HG02885 (cell line): ENCODE measurements around the gene ANKS1A.

Source experiments
- ATAC-seq: cut with Tn5 transposase; IDR thresholded peaks from one replicate; pipeline ENCODE4 v1.9.1; 2021; ENCODE audit warnings: mild to moderate bottlenecking; ENCODE audit not compliant: unreplicated experiment, poor library complexity

Gene ANKS1A

DNA sequence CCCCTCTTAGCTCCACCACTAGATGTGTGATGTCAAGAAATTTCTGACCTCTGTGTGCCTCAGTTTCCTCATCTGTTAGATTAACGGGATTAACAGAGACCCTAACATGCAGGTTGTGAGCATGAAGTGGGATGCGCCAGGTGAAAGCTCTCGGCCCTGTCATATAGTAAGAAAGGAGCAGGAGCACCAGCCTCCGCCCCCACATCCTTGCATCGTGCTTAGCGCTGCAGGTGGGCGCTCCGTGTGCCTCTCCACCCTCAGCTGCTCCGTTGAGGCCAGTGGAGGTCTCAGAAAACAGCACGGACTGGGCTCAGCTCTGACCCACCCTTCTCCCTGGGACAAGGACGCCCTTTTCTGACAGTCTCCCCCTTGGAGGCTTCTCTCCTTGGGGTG is 188.7 kb downstream of the ANKS1A start:
- no peak for ATAC-seq

DNA sequence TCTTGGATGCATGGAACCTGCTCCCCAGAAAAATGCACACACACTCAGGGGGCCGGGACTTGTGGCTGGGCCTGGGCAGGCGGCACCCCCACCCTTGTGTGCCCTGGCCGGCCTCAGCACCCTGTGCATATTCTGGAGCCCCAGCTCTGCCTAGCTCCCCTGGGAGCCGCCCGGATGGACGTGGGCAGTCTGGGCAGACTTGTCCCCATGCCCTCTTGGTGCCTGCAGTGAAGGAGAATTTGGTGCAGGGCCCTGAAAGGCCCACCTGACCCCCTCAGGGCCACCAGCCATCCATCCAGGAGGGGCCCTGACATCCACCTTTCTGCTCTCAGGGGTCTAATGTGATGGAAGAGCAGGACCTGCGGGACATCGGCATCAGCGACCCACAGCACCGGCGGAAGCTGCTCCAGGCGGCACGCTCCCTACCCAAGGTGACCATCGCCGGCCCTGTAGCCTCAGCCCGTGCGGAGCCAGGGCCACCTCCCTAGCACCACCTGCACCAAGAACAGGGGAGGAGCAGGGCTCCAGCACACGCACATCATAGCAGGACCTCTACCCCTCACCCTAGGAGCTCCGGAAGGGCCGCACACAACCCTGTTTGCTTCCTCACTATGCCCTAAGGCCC is 189.3 kb downstream of the ANKS1A start:
- no peak for ATAC-seq

DNA sequence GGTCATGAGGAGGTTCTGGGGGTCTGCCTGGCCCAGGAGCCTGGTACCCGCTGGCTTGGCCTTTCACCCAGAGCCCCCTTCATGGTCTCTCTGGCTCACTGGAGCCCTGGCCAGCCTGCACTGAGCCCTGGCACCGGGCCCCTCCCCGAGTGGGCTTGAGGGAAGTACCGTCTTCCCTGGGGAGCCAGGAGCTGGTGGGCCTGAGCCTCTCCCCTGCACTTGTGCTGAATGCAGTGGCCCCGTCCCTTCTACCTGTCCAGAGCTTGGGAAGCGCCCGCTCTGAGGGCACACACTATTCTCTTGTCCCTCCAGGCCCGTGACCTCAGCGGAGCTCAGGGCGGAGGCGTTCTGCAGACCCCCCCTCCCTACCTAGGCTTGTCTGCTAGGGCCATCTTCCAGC is 189.8 kb downstream of the ANKS1A start:
- no peak for ATAC-seq

DNA sequence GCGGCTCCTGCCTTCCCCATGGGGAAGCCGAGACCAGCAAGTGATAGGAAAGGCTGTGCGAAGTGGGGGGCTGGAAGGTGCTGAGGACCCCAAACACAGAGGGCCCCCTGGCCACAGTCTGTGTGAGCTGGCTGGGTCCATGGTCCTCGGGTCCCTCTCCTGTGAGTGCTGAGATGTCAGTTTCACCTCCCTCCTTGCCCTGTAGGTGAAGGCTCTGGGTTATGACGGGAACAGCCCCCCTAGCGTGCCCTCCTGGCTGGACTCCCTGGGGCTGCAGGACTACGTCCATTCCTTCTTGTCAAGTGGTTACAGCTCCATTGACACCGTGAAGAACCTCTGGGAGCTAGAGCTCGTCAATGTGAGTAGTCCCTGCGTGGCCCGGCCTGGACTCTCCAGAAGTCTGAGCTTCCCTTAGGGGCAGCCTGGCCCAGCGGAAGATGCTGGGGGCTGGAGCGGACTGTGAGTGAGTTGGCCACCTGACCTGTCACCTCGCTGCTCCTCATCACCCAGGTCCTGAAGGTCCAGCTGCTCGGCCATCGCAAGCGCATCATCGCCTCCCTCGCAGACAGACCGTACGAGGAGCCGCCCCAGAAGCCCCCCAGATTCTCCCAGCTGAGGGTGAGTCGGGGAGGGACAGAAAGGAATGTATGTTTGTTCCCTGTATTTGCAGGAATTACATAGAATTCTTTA is 190.4 kb downstream of the ANKS1A start:
- no peak for ATAC-seq

DNA sequence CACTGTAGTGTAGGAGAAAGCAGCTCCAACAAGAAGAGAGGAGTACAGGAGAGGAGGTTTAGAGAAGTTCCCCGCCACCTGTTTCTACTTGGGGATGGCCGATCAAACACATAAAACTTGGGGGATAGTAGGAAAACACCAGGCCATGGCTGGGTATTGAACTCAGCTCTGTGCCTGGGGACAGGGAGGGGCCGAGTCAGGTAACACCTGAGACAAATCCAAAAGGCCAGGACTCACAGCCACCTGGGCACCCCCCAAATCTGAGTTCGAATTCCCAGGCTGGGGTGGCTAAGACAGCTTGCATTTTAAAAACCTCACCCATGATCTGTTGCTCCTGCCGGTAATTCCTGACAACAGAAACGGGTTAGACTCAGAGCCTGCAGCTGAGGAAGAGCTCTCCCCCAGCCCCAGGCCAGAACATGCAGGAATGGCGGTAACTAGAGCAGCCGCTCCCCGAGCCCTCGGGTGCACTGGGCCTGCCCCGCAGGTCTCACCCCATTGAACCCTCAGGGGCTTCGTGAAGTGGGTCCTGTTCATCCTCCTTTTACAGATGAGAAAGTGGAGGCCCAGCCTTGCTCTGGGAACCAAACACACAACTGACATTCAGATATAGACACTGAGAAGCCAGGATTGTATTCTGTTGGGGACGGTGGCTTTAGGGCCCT is 191.1 kb downstream of the ANKS1A start:
- ATAC-seq = no peak

DNA sequence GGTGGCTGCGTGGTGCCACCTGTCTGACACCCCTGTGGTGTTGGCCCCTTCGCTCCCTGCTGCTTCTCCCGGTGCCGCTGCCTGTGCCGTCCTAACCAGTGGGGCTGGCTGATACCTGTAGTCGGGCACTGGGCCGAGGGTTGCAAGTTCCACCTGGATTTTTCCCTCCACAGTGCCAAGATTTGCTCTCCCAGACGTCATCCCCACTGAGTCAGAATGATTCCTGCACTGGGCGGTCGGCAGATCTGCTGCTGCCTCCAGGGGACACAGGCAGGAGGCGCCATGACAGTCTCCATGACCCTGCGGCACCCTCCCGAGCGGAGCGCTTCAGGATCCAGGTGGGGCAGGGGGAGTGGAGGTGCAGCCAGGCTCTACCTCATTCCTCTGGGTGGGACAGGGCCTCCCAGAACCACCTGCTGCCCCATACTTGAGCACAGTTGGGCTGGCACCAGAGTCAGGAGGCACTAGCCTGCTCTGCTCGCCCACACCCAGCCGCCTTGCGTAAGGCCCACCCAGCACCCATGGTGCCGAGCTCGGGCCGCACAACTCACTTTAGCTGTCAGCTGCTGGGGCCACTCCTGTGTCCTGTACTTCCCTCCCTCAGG is 191.9 kb downstream of the ANKS1A start:
- ATAC-seq = no peak

DNA sequence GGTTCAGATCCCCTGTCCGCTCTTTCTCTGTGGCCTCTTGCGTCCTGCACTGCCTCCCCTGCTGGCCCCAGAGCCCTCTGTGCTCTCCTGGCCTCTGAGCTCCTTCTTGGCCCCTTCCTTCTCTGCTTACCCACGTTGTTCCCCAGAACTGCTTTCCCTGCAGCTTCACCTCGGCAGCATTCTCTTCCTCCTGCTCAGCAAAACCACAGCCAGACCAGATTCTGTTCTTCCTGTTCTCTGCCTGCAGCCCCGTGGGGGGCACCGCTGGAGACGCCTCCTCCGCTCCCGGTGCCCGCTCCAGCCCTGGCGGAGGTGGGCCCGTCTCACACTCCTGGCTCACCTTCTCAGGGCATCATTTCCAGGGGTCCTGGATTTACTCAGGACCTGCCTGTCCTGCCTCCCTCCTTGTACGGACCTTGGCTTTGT is 192.4 kb downstream of the ANKS1A start:
- no peak for ATAC-seq

DNA sequence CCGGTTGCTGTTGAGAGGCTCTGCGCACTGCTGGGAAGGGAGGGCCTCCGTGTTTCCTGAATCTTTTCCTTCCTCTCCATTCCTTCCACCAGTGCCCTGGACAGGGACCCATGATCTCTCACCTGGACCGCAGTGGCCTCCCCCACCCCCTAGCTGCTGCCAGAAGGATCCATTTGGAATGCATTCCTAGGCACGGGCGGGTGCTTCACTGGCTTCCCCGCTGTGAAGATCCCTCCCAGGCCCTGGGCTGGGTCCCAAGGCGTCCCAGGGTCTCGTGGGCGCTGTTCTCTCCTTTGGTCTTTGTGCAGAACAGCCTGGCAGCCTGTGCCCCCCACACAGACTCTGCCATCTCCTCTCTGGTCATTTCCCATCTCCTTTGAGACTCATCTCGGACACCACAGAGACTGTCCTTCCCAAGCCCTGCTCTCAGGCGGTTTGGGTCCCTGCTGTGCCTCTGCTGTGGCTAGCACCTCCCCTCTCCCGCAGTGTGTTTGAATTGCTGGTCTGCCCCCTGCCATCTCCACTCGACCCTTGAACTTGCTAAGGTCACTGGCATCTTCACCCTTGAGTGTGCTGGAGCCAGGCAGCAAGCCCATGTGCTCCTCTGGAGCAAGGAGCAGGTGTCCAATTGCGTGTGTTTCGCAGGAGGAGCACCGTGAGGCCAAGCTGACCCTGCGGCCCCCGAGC is 193.1 kb downstream of the ANKS1A start:
- no peak for ATAC-seq

DNA sequence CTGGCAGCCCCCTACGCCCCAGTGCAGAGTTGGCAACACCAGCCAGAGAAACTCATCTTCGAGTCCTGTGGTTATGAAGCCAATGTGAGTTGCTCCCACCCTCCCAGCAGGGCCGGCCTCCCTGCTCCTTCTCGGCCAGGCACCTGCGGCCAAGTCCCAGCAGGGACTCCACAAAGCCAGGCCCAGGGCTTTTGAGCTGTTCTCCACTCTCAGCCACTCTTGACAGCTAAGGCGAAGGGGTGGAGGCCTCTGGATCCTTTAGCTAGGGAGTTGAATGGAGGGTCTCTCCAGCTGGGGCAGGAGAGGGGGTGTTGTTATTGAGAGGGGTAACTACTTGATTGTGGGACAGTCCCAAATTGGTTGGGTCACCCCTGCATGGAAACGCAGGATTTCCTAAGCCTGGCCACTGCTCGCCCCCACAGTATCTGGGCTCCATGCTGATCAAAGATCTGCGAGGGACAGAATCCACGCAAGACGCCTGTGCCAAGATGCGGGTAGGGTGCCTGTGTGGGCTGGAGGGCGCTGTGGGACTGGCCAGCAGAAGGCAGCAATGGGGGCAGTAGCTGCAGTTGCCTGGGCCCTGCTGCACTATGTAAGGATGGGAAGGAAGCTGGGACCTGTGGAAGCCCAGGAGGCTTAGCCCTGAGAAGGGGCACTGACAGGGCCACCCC is 193.8 kb downstream of the ANKS1A start:
- no peak for ATAC-seq

DNA sequence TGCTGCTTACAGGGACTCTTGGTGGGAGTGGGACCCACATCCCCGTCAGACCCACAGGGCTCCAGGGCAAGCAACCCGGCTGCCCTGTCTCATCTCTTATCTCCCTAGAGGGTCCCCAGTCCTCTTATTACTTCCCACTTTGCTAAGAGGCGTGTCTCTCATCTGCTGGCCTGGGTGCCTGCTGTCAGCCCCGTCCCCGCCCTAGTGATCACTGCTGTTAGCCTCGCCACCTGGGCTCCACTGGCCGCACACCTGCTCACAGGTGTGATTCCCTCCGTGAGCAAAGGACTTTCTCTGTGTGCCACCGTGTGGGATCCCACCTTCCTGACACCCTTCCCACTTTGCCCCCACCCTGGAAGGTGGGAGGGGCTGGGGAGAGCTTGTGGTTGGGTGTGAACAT is 194.5 kb downstream of the ANKS1A start:
- ATAC-seq = no peak

DNA sequence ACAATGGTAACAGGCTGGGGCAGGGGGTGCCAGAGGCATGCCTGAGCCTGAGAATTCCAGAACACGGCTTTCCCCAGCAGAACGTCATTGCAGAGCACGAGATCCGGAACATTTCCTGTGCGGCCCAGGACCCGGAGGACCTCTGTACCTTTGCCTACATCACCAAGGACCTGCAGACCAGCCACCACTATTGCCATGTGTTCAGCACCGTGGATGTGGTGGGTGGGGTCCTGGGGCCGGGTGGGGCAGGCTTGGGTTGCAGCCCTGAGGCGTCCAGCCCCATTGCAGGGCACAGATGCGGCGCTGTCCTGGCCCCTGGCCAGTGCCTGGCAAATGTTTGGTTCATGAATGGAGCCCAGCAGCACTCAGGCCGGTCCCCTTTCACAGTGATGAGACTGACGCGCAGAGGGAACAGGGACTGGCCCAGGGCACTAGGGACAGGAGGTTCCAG is 195.0 kb downstream of the ANKS1A start:
- ATAC-seq = no peak

DNA sequence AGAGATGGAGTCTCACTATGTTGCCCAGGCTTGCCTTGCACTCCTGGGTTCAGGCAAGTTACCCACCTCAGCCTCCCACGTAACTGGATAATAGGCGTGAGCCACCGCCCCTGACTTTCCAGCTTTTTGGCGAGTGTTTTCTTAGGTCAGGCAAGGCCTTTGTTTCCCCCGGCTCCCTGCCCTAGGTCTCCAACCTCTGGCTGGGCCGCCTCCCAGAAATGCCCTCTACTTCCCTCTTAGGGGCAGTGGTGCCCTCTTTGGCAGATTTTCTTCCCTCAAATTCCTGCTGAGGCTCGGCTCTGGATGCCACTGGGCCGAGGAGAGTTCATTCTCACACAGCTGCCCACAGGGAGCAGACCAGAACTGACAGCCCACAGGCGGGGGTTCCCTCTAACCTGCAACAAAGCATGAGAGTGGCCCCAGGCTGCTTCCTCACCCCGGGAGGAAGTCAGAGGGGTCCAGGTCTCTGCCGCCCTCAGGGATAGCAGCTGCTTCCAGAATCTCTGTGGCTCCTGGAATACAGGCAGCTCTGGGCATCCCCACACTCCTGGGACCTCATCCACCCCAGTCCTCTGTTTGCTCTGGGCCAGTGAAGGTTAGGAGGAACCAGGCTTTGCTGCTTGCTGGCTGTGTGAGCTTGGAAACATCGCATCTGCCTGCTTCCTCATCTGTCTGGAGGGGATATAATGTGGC is 195.6 kb downstream of the ANKS1A start:
- no peak for ATAC-seq

DNA sequence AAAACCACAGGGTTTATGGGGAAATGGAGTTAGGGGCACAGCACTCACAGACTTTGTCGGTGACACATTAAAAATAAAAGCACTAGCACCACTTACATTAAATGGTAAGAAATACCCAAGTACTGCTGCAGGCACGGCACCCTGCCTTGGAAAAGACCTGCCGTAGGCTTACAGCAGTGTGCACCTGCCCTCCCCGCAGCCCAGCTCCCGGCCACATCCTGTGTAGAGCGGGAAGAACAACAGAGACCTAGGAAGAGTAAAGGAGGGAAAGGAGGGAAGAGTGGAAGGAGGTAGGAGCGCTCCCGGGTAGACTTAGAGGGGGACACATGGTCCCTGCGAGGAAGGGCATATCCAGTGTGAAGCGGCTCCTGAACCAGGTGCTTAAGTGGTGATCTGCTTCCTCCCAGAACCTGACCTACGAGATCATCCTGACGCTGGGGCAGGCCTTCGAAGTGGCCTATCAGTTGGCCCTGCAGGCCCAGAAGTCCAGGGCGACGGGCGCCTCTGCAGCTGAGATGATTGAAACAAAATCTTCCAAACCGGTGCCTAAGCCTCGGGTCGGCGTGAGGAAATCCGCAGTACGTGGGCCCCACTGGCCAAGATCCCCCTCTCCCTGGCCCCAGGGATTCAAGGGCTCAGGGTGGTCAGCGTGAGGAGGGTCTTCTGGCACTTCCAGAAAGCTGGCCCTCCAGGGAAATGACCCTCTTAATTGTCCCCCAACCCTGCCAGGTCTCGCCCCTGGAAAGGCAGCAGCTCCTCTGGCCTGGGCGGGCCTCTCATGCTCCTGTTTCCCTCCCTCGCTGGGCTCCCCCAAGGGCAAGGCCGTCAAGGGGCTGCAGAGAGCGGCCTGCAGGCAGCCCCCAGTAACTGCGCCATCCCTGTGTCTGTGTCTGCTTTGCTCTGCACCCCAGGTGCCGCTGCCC is 196.6 kb downstream of the ANKS1A start:
- no peak for ATAC-seq

DNA sequence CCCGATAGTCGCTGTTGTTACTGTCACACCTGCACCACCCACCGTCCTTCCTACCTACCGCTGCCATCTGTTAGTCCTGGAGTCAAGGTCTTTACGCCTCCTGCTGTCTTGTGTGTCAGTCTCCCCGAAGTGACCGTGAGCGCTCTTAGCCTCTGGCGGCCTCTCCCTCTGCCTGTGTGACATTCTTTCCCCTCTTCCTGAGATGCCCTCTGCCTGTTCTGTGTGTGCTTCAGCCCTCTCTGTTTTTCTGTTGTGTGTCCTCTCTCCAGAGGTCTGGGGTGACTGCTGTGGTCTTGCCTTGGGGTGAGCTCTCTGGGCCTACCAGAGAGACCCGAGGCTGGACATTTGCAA is 197.2 kb downstream of the ANKS1A start:
- ATAC-seq = no peak

DNA sequence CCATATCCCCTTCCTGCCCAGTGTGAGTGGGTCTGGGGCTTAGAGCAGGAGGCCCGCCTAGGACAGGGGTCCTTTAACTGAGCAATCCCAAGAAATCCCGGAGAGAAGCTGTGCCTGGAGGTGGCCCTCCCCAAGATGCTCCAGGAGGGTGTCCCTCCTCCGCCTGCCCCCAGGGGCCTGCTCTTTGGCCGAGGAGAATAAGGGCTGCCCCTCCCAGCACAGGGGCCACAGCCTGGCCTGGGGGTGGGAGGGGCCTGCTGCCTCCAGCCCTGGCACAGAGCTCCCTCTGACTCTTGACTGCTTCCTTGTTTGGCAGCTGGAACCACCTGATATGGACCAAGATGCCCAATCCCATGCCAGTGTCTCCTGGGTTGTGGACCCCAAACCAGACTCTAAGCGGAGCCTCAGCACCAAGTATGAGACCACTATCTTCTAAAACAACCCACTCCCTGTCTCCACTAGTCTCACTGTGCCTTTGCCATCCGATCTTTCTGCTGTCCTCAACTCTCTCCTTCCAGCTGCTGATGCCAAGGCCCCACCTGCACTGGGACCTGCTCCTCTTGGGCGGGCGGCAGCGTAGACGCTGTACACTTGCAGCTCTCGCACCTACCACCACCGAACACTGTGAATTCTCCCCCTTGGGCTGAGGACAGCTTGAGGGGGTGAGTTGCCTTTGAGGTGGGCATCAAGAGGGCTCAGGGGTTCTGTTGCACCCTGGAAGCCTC is 197.7 kb downstream of the ANKS1A start:
- no peak for ATAC-seq

DNA sequence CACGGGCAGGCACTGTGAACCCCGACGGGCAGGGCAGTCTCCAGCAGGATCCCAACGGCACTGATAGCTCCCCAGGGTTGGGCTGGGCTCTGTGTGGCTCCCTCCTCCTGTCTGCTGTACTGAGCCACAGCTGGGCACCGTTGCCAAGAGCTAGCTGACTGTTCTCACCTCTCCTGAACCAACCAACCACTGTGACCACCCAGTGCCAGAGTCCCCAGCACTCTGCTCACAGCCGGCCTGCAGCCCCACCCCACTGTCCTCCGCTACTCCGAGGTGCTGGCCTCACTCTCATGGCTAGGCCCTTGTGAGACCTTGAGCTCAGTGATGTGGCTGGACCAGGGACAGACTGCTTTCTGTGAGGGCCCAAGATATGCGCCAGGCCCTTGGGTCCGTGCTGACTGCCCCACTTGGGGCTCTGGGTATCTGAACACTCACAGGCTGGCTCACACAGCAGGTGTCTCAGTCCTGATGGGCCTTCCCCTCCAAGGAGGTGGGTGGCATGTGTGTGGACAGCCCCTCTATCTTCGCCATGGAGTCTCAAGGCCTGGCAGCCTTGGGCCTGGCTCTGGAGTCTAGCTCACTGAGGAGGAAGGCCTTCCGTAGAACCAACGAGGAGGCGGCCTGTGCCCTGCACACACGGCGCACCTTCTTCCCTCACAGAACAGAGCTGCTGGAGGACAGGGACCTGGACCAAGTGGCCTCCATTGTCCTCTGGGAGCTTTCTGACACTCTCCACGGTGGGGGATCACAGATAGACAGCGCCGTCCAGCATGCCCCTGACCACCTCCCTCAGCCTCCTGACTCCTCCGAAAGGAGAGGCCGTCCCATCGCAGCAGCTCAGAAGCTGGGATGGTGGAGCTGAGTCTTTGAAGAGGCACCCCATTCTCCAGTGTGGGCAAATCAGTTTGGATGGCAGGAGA is 198.6 kb downstream of the ANKS1A start:
- ATAC-seq = no peak
